ENCODE results near the gene PRSS38. TPM values are rescaled to one million over a fixed set of nuclear protein-coding genes. Genes with fewer than 3 reads are reported as not detected.

PRSS38 gene
- total and polyA plus RNA-seq, 2 donors (not counting 3 experiments of a cell fraction or from before 2014, with no cell fraction given) = not detected

DNA sequence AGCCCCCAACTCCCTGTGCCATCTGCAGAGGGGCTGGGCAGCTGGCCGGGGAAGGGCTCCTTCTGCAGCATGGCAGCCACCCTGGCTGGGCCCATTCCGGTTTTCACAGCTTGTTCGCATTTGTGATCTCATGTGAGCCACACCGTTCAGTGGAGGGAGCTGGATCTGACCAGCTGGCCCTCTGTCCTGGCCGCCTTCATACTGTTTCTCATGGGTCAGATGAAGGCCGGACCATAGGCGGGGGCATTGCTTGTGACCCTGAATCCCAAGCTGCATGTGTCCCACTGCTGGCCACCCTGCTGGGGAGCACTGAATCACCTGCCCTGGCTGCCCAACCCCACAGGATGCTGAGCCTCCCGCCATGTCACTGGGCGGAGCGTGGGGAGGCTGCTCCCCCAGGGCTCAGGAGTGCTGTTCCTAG, 36.4 kb upstream of the PRSS38 start:
- H3K9me1 ChIP-seq (replicated peaks; ENCODE audit: control insufficient read depth, extremely low read depth, insufficient read depth, low read length) = no peaks in the 10 kb centered on the region
- peaks cover 10% of the 10 kb centered on the region for H3K4me1 ChIP-seq (ENCODE audit: control insufficient read depth, extremely low read depth, insufficient read depth, low read length)
- H3K9ac ChIP-seq (replicated peaks; ENCODE audit: extremely low read depth, insufficient read depth, low read length) = no peak overlapping the region
- no peak for TF ChIP-seq GATA2 (IDR thresholded peaks at IDR 0.05; ENCODE audit: insufficient read depth, insufficient read length, low read depth, low read length)
- TF ChIP-seq EZH2 (IDR thresholded peaks at IDR 0.05; ENCODE audit: borderline replicate concordance, low read depth, low read length, severe bottlenecking) = no peak
- TF ChIP-seq POLR2AphosphoS5 (IDR thresholded peaks at IDR 0.05; ENCODE audit: insufficient read depth, low read depth, low read length) = no peak
- no peak for TF ChIP-seq JUN (IDR thresholded peaks at IDR 0.05; ENCODE audit: borderline replicate concordance, insufficient read depth, insufficient read length, low read depth)
- TF ChIP-seq FOS (IDR thresholded peaks at IDR 0.05; ENCODE audit: borderline replicate concordance, insufficient read depth, low read length) = no peak
- TF ChIP-seq, protein P1, sequence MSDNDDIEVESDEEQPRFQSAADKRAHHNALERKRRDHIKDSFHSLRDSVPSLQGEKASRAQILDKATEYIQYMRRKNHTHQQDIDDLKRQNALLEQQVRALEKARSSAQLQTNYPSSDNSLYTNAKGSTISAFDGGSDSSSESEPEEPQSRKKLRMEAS (IDR thresholded peaks at IDR 0.05; ENCODE audit: insufficient read depth, insufficient read length) = no peak
- no peak for TF ChIP-seq POLR2A (IDR thresholded peaks at IDR 0.05; ENCODE audit: low read depth, low read length)
- no peak for TF ChIP-seq MYC (IDR thresholded peaks at IDR 0.05; ENCODE audit: low read depth, low read length)
- TF ChIP-seq, protein P2, sequence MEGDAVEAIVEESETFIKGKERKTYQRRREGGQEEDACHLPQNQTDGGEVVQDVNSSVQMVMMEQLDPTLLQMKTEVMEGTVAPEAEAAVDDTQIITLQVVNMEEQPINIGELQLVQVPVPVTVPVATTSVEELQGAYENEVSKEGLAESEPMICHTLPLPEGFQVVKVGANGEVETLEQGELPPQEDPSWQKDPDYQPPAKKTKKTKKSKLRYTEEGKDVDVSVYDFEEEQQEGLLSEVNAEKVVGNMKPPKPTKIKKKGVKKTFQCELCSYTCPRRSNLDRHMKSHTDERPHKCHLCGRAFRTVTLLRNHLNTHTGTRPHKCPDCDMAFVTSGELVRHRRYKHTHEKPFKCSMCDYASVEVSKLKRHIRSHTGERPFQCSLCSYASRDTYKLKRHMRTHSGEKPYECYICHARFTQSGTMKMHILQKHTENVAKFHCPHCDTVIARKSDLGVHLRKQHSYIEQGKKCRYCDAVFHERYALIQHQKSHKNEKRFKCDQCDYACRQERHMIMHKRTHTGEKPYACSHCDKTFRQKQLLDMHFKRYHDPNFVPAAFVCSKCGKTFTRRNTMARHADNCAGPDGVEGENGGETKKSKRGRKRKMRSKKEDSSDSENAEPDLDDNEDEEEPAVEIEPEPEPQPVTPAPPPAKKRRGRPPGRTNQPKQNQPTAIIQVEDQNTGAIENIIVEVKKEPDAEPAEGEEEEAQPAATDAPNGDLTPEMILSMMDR (IDR thresholded peaks at IDR 0.05; ENCODE audit: extremely low read depth in 1 of 2, insufficient read depth in 1 of 2, low read depth in 1 of 2, low read length in 2 of 2) = no peak
- FAIRE-seq (no peak), DNase-seq (ENCODE audit: low read depth, low spot score) (no peak)
- no peaks in the 10 kb centered on the region for H3K79me2 ChIP-seq (ENCODE audit: control insufficient read depth, insufficient read depth, low read length)
- intact Hi-C loops (cut with micrococcal nuclease) (no loop called here), dilution Hi-C loops (cut with MboI; ENCODE audit: extremely low pct_ligation_motif_present, low sequenced_read_pairs) (no loop called here)
- POLR2A ChIA-PET = no interaction called here
- peaks cover 0 to 6% of the 10 kb centered on the region in 2 experiments for H3K36me3 ChIP-seq (ENCODE audit: control insufficient read depth in 2 of 2, extremely low read depth in 1 of 2, insufficient read depth in 2 of 2, low read length in 2 of 2)
- H3K27ac ChIP-seq (ENCODE audit: insufficient read depth, low read depth, low read length) = no peak overlapping the region
- H3K4me3 ChIP-seq (replicated peaks in 1 of 3; ENCODE audit: insufficient read depth in 1 of 3, low read depth in 1 of 3, low read length in 3 of 3) = no peak overlapping the region
- CTCF ChIA-PET = interaction anchor here (1.0 kb wide), 1 partner anchor 175 kb away, joined by 3 read pairs; no protein-coding TSS in a partner anchor
- no peaks in the 10 kb centered on the region for H3K9me3 ChIP-seq (replicated peaks; ENCODE audit: control insufficient read depth, insufficient read depth, low read length)
- no peaks in the 10 kb centered on the region for H3K27me3 ChIP-seq (ENCODE audit: control insufficient read depth in 2 of 2, insufficient read depth in 2 of 2, low read length in 2 of 2)
- H4K20me1 ChIP-seq (replicated peaks; ENCODE audit: control insufficient read depth, extremely low read depth, insufficient read depth, low read length) = no peaks in the 10 kb centered on the region
- H2AFZ ChIP-seq (ENCODE audit: low read depth, low read length) = no peak overlapping the region
- no peak overlapping the region for H3K4me2 ChIP-seq (ENCODE audit: insufficient read depth, low read length)
- BruUV-seq (replicated peaks) = no TSS peak
